TTC549 (cell line): ENCODE data around the gene MUC22.
"Not testable (repeated sequence)": the region's sequence is repeated elsewhere in the genome, so short reads cannot be mapped to it uniquely, and the experiment has no call there.

Source experiments
- FAIRE-seq: peaks from 2 replicates; lab custom pipeline; 2012; peaks lifted over from hg19 to GRCh38; lab: Jason Lieb, UNC

The MUC22 gene

DNA sequence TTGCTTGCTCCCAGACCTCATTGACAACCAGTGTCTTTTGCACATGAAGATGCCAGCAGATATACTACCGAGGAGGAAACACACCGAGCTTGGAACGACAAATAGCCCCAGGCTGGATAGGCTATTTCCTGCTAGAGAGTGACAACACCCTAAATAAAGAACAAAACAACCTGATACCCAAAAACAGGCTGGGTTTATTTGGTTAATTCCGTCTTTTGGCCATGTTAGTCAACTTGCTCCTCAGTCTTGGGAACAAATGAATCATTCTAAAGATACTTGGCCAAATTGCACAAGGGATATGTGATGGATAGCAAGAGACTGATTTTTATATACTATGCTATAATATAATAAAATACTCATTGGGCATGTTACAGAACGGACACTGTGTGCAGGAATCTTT lies 11.5 kb upstream of the MUC22 start:
- no peak for FAIRE-seq

DNA sequence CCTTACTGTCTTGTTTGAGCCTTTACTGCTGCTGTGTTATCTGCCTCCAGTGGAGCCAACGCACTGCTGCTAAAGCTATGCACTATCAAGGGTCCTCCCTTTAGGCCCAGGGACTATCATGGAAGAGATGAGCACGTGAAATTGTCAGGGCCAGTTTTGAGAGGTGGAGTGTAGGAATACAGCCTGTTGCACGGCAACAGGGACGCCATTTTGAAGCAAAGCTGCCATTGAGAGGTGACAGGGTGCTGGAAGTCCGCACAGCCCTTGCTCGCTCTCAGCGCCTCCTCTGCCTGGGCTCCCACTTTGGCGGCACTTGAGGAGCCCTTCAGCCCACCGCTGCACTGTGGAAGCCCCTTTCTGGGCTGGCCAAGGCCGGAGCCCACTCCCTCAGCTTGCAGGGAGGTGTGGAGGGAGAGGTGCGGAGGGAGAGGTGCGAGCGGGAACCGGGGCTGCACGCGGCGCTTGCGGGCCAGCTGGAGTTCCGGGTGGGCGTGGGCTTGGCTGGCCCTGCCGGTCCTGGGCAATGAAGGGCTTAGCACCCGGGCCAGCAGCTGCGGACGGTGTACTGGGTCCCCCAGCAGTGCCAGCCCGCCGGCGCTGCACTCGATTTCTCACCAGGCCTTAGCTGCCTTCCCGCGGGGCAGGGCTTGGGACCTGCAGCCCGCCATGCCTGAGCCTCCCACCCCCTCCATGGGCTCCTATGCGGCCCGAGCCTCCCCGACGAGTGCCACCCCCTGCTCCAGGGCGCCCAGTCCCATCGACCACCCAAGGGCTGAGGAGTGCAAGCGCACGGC lies 10.0 kb upstream of the MUC22 start:
- FAIRE-seq: not testable (repeated sequence)

DNA sequence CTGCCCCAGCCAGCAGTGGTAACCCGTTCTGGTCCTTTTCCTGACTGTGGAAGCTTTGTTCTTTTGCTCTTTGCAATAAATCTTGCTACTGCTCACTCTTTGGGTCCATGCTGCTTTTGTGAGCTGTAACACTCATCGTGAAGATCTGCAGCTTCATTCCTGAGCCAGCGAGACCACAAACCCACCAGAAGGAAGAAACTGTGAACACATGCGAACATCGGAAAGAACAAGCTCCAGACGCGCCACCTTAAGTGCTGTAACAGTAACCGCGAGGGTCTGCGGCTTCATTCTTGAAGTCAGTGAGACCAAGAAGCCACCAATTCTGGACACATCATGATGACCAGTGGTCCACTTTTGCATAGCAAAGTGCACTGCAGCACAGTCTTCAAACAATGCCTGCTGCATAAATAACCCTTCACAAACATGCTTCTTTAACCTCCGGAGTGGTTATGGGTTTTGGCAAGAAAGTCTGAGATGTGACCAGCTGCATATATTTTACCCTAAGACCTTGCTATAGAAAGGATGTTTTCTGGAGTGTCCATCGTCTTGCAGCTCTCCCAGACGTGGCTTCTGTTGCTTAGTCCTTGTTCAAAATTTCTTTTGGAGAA lies 8.9 kb upstream of the MUC22 start:
- no peak for FAIRE-seq

DNA sequence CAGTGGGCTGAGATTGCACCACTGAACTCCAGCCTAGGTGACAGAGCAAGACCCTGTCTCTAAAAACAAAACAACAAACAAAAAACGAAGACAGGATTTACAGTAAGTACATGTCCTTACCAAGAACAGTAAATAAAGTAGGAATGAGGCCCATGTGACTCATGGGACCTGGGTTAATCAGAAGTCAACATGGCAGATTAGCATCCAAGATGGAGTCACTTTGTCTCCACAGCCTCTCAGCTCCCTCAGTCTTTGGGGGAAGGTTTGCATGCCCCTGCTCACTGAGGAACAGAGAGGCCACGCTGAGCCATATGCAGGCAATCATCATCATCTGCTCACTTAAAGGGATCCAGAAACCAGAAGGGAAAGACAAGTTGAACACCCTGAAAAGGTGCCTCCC lies 7.8 kb upstream of the MUC22 start:
- no peak for FAIRE-seq

DNA sequence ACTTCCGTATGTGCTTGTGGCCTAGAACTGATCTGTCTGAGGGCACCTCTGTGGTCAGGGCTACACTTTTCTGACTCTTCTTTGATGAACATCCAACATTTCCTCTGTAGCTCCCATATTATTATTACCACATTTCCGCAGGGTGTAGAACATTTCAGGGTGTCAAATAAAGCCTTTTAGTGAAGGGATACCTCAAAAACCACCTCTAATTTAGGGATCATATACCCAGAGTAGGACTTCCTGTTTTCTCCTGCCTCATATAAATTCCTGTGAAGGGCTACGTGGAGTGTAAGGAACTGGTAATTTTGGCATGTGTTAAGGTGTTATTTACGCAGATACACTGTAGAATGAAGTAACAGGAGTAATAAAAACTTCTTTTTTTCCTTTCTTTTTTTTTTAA lies 5.5 kb upstream of the MUC22 start:
- FAIRE-seq: no peak

DNA sequence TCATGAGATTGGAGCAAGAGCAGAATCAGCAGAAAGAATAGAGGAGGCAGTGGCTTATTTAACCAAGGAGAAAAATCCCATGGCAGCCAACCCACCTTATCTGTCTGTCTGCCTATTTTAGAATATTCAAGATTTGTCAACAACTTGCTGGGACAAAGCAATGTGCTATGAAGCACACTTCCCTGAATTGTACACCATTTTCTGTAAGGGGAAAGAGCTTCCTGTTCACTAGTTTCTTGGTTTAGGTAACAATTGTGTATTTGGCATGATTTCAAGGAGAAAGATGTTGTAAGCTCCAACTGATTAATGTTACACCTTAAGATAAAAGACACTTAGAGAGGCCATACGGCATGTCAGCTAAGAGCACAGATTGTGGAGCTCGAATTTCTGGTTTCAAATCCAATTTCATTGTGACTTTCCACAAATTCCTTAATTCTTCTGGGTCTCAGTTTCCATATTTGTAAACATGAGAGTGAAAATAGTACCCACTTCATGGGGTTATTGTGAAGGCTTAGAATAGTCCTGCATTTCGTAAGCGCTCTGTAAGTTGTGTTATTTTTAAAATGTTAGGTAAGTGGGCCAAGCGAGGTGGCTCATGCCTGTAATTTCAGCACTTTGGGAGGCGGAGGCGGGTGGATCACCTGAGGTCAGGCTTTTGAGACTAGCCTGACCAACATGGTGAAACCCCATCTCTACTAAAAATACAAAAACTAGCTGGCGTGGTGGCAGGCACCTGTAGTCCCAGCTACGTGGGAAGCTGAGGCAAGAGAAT lies 4.8 kb upstream of the MUC22 start:
- FAIRE-seq: no peak

DNA sequence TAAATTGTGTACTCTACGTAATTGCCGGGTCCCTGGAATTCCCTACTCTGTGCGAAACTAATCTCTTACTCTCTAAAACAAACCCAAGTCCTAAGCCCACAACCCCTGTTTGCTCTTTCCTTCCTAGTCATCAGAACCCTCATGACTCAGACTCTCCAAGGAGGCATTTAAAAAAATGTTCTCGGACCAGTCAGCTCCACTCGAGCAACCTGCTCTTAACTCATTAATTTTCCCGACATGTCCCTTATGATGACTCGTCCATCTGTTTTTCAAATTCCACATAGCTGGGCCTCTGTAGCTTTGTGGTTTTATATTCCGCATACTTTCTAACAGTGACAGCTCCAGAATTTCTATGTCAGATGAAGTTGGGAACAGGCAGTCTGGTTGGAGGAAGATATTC lies 2.6 kb upstream of the MUC22 start:
- FAIRE-seq: no peak

DNA sequence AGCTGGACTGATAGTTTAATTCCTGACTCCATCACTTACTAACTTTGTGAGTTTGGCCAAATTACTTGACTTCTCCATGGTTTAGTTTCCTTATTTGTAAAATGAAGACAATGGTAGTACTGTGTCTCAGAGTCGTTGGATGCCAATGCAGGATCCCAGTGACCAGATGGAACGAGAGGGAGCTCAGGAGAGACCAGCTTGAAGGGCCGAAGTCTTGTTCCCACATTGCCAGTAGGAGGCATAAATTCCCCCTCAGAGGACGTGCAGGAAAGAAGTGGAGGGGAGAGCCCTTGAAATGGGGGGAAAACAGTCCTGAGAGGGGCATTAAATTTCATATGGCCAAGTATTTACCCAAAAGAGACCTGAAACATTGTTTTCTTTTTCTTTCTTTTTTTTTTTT lies 2.1 kb upstream of the MUC22 start:
- FAIRE-seq: no peak

DNA sequence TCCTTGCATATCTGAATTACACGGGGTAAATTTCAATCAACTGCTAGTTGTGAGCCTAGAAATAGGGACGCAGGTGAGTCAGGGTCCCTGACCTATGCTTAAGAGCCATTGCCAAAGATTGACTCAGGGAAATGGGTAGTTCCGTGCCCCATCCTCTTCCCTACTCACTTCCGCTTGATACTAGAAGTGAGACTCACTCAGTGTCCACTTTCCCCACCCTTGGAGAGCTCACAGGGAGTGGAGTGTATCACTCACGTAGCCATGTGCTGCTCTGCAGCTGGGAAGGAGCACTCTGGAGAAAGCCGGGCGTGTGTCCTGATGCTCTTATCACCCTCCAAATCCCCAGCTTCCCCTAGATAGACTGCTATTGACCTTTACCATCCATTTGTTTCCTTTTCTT lies 543 bp upstream of the MUC22 start:
- no peak for FAIRE-seq

DNA sequence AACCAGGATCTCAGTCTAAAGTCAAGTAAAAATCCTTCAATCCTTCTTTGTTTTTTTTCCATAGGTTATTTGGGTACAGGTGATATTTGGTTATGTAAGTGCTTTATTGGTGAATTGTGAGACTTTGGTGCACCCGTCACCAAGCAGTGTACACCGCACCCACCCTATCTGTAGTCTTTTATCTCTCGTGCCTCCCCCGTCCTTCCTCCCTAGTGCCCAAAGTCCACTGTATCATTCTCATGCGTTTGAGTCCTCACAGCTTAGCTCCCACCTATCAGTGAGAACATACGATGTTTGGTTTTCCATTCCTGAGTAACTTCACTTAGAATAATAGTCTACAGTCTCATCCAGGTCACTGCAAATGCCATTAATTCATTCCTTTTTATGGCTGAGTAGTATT lies 879 bp downstream of the MUC22 start:
- FAIRE-seq: no peak

DNA sequence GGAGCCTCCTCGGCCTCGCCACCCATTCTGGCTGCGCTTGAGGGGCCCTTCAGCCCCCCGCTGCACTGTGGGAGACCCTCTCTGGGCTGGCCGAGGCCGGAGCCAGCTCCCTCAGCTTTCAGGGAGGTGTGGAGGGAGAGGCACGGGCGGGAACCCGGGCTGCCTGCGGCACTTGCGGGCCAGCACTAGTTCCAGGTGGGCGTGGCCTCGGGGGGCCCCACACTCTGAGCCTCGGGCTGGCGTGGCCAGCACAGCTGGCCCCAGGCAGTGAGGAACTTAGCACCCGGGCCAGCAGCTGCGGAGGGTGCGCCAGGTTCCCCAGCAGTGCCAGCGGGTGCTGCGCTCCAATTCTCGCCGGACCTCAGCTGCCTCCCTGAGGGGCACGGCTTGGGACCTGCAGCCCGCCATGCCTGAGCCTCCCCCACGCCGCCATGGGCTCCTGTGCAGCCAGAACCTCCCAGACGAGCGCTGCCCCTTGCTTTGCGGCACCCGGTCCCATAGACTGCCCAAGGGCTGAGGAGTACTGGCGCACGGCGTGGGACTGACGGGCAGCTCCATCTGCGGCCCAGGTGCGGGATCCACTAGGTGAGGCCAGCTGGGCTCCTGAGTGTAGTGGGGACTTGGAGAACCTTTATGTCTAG lies 6.5 kb downstream of the MUC22 start:
- FAIRE-seq: no peak

DNA sequence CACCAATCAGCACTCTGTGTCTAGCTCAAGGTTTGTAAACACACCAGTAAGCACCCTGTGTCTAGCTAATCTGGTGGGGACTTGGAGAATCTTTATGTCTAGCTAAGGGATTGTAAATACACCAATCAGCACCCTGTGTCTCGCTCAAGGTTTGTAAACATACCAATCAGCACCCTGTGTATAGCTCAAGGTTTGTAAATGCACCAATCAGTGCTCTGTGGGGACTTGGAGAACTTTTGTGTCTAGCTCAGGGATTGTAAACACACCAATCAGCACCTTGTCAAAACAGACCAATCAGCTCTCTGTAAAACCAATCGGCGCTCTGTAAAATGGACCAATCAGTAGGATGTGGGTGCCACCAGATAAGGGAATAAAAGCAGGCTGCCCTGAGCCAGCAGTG lies 7.2 kb downstream of the MUC22 start:
- FAIRE-seq: not testable (repeated sequence)

DNA sequence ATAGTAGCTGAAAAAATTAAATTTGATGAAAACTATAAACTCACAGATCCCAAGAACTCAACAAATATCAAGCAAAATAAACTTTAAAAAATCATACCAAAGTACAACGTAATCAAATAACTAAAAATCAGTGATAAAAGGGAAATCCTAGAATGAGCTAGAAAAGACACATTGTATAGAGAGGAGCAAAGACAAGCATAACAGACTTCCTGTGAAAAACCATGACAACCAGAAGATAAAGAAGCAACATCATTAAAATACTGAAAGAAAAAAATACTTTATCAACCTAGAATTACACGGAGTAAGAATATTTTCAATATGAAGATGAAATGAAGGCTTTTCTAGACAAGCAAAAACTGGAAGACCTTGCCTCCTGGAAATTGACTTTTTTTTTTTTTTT lies 9.8 kb downstream of the MUC22 start:
- FAIRE-seq: no peak

DNA sequence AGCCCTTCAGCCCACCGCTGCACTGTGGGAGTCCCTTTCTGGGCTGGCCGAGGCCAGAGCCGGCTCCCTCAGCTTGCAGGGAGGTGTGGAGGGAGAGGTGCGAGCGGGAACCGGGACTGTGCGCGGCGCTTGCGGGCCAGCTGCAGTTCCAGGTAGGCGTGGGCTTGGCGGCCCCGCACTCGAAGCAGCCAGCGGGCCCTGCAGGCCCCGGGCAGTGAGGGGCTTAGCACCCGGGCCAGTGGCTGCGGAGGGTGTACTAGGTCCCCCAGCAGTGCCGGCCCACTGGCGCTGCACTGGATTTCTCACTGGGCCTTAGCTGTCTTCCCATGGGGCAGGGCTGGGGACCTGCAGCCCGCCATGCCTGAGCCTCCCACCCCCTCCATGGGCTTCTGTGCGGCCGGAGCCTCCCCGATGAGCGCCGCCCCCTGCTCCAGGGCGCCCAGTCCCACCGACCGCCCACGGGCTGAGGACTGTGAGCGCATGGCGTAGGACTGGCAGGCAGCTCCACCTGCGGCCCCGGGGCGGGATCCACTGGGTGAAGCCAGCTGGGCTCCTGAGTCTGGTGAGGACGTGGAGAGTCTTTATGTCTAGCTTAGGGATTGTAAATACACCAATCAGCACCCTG lies 10.5 kb downstream of the MUC22 start:
- FAIRE-seq: not testable (repeated sequence)

DNA sequence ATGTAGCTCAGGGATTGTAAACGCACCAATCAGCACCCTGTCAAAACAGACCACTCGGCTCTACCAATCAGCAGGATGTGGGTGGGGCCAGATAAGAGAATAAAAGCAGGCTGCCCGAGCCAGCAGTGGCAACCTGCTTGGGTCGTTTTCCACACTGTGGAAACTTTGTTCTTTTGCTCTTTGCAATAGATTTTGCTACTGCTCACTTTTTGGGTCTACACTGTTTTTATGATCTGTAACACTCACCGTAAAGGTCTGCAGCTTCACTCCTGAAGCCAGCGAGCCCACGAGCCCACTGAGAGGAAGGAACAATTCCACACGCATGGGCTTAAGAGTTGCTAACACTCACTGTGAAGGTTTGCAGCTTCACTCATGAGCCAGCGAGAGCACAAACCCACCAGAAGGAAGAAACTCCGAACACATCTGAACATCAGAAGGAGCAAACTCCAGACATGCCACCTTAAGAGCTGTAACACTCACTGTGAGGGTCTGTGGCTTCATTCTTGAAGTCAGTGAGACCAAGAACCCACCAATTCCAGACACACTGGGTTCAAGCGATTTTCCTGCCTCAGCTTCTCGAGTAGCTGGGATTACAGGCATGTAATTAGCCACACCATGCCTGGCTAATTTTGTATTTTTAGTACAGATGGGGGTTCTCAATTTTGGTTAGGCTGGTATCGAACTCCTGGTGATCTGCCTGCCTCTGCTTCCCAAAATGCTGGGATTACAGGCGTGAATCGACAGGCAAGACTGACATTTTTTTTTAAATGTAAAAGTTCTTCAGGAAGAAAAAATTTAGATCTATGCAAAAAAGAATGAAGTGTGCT lies 11.6 kb downstream of the MUC22 start:
- FAIRE-seq: not testable (repeated sequence)

DNA sequence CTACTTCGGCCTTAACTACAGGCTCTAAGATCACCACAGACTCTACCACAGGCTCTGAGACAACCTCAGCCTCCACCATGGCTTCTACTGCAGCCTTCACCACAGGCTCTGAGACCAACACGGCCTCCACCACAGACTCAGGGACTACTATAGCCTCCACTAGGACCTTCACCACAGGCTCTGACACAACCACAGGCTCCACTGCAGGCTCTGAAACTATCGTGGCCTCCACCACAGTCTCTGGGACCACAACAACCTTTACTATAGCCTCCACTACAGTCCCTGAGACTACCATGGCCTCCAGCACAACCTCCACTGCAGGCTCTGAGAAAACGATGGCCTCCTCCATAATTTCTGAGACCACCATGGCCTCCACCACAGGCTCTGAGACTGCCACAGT lies 15.3 kb downstream of the MUC22 start:
- FAIRE-seq: no peak

DNA sequence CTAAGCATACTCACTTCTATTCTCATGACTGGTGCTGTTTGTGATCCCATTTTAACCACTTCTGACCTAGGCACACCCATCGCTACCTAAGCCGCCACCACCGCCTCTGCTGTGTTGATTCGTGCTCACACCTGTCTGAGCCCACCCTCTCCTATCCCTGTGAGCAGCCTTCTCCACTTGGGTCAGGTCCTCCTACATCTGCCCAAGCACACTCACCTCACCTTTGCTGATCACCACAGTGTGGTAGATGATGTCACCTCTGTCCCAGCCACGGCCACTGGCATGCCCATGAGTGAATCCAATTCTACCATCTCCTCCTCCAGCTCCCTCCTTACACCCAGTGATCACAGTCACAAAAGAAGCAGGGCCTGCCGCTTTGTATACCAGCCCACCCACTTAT lies 20.8 kb downstream of the MUC22 start:
- no peak for FAIRE-seq

DNA sequence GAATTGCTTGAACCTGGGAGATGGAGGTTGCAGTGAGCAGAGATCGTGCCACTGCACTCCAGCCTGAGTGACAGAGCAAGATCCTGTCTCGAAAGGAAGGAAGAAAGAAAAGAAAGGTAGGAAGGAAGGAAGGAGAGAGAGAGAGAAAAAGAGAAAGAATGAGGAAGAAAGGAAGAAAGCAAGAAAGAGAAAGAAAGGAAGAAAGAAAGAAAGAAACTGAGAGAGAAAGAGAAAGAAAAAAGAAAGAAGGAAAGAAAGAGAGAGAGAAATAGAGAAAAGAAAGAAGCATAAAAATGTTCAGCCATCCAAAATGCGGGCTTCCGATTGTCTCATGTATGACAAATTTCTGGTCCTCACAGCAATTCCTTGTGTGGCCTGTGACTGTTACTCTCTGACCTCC lies 22.8 kb downstream of the MUC22 start:
- no peak for FAIRE-seq

DNA sequence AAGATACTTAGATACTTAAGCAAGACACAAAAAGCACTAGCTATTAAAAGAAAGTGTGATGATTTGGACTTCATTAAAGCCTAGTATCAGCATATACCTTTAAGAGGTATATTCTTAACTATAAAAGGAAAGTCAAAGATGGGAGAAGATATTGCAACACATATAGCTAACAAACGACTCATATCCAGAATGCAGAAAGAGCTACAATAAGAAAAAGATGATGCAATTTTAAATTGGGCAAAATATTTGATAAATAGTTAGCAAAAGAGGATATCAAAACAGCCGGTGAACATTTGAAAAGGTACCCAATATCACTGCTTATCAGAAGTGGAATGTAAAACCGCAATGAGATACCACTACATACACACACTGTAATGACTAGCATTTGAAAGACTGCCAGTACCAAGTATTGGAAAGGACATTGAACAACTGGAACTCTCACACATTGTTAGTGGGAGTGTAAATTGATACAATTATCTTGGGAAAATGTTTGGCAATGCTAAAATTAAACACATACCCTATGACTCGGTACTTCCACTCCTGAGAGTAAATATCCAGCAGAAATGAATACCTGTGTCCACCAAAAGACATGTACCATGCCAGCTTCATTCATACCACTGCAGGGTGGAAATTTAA lies 25.7 kb downstream of the MUC22 start:
- no peak for FAIRE-seq

DNA sequence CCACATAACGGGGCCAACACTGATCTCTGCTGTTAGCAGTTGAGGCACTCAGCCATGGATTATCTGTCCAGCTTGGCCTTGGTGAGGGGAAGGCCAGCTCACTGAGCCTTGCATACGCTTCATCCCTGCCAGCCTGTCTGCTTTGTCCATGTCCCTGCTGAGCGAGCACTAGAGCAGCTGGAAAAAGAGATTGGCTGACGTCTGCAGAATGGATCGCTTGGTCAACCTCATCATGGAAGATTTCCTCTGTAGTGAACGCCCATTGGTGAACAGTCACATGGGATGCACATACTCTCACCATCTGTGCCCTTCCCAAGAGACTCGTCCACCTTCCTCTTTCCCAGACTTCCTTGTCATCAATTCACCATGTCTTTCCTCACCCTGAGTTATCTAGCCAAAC lies 26.9 kb downstream of the MUC22 start:
- no peak for FAIRE-seq

DNA sequence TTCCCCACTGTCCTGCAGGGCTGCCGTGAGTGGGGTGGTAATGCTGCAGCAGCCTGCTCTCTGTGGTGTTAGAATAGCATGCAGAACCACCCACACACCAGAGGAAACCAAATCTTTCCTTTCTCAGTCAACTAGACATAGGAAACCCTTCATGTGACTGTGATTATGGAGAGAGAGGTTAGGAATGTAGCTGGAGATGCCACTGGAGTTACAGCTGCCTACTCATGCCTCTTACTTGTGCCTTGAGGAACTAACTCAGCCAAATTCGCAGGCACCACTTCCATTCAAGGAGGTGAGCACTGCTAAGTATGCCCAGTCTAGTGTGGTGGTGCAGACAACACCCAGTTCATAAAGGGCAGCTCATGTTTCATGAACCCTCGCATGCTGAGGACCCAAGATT lies 27.4 kb downstream of the MUC22 start:
- FAIRE-seq: no peak
